GM12873 (cell line): ENCODE measurements around the gene UNC119.

Source experiments
- TF ChIP-seq, protein P1 (sequence below): IDR thresholded peaks from 2 replicates; pipeline ENCODE4 v1.5.1; 2012; ENCODE audit warnings: low read depth, mild to moderate bottlenecking, moderate library complexity, low read length, control low read depth; ENCODE audit not compliant: insufficient read depth; ENCODE audit errors: missing control alignments

Gene UNC119

DNA sequence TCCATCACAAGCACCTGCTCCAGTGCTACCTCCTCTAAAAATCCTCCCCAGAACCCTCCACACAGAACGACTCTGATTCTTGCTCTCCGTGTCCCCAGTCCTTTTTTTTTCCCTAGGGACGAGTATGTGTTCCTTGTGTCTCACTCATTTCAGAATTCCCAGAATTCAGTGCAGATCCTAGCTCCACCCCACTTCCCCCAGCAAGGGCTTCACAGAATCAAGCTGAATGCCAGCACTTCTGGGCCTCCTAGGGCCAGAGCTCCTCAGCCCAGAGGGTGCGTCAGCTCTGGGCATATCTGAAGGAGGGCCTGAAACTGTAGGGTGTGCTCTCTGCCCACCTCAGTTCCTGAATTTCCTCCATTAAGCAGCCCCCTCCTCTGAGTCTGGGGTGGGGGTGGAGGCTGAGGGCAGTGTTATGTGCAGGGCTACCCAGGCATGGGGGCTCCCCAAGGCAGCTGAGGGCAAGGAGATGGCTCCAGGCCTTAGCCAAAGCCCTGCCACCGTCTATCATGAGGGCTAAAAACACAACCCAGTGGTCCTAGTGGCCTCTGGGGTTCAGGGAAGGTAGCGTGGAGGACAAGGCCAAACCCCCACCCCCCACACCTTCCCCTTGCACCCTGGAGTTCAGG lies 6.5 kb downstream of the UNC119 start:
- TF ChIP-seq, protein P1, sequence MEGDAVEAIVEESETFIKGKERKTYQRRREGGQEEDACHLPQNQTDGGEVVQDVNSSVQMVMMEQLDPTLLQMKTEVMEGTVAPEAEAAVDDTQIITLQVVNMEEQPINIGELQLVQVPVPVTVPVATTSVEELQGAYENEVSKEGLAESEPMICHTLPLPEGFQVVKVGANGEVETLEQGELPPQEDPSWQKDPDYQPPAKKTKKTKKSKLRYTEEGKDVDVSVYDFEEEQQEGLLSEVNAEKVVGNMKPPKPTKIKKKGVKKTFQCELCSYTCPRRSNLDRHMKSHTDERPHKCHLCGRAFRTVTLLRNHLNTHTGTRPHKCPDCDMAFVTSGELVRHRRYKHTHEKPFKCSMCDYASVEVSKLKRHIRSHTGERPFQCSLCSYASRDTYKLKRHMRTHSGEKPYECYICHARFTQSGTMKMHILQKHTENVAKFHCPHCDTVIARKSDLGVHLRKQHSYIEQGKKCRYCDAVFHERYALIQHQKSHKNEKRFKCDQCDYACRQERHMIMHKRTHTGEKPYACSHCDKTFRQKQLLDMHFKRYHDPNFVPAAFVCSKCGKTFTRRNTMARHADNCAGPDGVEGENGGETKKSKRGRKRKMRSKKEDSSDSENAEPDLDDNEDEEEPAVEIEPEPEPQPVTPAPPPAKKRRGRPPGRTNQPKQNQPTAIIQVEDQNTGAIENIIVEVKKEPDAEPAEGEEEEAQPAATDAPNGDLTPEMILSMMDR = no peak

DNA sequence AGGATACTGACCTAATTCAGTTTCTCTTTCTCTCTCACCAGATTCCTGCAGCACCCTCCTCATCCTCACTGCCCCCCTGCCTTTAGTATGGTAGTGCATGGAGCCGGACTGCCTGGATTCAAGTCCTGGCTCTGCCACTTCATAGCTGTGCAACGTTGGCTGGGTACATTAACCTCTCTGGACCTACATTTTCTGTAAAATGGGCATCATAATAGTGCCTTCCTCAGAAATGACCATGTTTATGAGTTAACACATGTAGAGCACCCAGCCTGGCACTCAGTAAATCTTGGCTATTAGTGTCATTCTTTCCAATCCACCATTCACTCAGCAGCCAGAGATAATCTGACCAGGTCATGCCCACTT lies 7.3 kb downstream of the UNC119 start:
- TF ChIP-seq, protein P1 = no peak

DNA sequence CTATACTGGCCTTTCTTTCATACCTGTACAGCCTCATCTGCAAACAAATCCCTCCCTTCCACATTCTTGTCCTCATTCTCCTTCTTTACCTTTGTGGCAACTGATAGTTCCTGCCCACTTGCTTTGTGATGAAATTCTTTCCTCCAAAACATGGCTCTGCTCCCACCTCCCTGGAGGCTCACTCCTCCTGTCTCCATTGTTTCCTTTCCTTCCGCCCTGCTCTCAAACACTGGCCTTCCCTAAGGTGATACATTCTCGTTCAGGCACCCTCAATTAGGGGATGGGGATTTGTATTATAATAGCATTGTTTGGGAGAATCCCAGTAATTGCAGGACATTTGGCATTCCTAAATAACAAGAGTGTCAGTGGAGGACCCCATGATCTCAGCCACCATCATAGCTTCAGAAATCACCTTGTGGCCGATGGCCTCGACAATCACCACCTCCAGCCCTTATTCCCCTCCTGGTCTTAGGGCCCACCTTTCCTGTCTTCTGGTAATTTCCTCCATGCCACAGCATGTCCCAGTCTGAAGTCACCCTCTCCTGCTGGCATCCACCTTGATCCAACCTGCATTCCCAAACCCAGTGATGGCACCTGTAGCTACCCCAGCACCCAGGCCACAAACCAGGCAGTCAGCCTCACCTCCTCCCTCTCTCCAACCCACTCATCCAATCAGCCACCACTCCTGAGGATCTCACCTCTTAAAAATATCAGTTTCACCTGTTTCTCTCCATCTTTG lies 7.9 kb downstream of the UNC119 start:
- TF ChIP-seq, protein P1 = no peak

DNA sequence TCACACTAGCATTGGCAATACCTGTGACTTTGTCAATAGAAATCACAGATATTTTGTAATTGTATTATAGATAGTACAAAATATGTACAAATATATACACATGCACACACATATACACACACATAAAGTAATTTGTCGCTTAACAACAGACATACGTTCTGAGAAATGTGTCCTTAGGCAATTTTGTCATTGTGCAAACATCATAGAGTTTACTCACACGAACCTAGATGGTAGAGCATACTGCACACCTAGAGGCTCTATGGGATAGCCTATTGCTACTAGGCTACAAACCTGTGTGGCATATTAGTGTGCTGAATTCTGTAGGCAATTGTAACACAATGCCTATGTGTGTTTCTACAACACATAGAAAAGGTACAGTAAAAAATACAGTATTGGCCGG lies 11.0 kb downstream of the UNC119 start:
- TF ChIP-seq, protein P1 = no peak

DNA sequence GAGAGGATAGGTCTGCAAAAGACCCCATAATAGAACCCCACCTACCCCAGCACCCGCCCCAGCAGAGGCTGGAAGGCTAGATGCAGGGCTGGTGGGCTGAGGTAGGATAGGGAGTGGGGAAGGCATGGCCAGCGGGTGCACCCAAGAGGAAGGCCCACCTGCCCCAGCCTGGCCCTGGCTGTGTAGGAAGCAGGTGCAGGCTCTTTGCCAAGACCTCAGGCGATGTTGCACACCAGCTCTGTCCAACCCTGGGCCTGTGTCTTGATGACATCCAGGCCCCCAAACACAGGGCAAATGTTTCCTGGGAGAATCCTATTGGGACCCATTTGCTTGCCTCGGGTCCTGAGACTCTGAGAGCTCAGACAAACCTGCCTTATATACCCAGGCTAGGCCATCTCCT lies 12.2 kb downstream of the UNC119 start:
- TF ChIP-seq, protein P1 = no peak

DNA sequence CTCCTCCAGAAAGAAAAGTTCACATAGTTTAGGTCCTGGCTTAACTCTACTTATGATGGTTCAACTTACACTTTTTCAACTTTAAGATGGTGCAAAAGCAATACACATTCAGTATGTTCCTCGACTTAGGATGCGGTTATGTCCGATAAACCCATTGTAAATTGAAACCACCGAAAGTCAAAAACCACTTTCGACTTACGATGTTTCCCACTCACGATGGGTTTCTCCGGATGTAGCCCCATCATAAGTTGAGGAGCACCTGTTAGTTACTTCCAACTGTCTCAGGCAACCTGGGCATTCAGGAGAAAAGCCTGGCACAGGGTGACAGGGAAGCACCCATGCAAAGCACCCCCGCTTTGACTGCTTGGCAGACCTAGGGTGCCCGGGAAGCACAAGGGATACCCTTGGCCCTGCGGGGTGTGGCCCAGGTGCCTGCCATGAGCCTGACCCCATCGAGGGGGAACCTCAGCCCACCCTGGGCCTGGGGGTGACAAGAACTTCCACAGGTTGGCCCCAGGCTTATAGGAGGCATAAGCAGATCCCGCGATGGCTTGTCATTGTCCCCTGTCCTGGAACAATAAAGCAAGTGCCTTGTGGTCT lies 14.0 kb downstream of the UNC119 start:
- TF ChIP-seq, protein P1 = no peak

DNA sequence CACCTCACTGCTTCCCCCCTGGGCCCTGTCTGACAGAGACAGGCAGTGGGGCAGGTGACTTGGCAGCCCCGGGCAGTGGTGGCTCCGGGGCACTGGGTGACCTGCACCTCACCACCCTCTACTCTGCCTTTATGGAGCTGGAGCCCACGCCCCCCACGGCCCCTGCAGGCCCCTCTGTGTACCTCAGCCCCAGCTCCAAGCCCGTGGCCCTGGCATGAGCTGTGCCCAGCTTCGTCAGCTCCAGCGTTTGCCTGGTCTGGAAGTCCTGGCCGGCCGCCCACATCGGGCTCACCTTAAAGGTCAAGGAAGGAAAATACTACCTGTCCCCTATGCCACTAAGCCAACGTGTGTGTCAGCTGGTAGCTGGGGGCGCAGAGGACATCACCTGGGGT lies 15.2 kb downstream of the UNC119 start:
- TF ChIP-seq, protein P1 = no peak
